GM19452 (cell line): ENCODE measurements around the gene FBXO17.

Source experiments
- ATAC-seq: cut with Tn5 transposase; IDR thresholded peaks from one replicate; pipeline ENCODE4 v1.9.1; 2021; ENCODE audit not compliant: unreplicated experiment

Gene FBXO17

GRCh38 chr19:38918526-38918925 lies 57.0 kb downstream of the FBXO17 start:
- ATAC-seq: no peak

- ATAC-seq: no peak
Observed at GRCh38 chr19:38917921-38918491, 57.5 kb downstream of the FBXO17 start.

GRCh38 chr19:38917516-38917915 lies 58.0 kb downstream of the FBXO17 start:
- no peak for ATAC-seq

- no peak for ATAC-seq
Observed at GRCh38 chr19:38915329-38916321, 59.9 kb downstream of the FBXO17 start.

- ATAC-seq: no peak
Observed at GRCh38 chr19:38913958-38914357, 61.6 kb downstream of the FBXO17 start.

- ATAC-seq: no peak
Observed at GRCh38 chr19:38912600-38913514, 62.7 kb downstream of the FBXO17 start.

- ATAC-seq: no peak
Observed at GRCh38 chr19:38911388-38912001, 64.0 kb downstream of the FBXO17 start.

GRCh38 chr19:38910488-38910887 lies 65.1 kb downstream of the FBXO17 start:
- ATAC-seq: no peak

GRCh38 chr19:38908911-38909310 lies 66.6 kb downstream of the FBXO17 start:
- no peak for ATAC-seq

- no peak for ATAC-seq
Observed at GRCh38 chr19:38907670-38908069, 67.9 kb downstream of the FBXO17 start.

GRCh38 chr19:38907227-38907626 lies 68.3 kb downstream of the FBXO17 start:
- ATAC-seq: no peak

- ATAC-seq: no peak
Observed at GRCh38 chr19:38905620-38906019, 69.9 kb downstream of the FBXO17 start.

GRCh38 chr19:38904581-38905539 lies 70.7 kb downstream of the FBXO17 start:
- ATAC-seq: no peak

- no peak for ATAC-seq
Observed at GRCh38 chr19:38901683-38902082, 73.9 kb downstream of the FBXO17 start.

- no peak for ATAC-seq
Observed at GRCh38 chr19:38900743-38901190, 74.8 kb downstream of the FBXO17 start.

GRCh38 chr19:38900202-38900629 lies 75.3 kb downstream of the FBXO17 start:
- ATAC-seq: no peak

- ATAC-seq: peak; percentile 90
Observed at GRCh38 chr19:38899447-38900201, 75.9 kb downstream of the FBXO17 start, which contains the start of the genes NFKBIB and SIRT2. Gene NFKBIB (plus strand): TSS chr19:38899969. CDS start chr19:38900033, 64 bp downstream. Gene SIRT2 (minus strand): TSS chr19:38899618. CDS start chr19:38899521, 97 bp downstream.

GRCh38 chr19:38898788-38899446 lies 76.6 kb downstream of the FBXO17 start:
- ATAC-seq: no peak
